ENCODE measurements around the gene ATP8B1.

Gene ATP8B1

DNA sequence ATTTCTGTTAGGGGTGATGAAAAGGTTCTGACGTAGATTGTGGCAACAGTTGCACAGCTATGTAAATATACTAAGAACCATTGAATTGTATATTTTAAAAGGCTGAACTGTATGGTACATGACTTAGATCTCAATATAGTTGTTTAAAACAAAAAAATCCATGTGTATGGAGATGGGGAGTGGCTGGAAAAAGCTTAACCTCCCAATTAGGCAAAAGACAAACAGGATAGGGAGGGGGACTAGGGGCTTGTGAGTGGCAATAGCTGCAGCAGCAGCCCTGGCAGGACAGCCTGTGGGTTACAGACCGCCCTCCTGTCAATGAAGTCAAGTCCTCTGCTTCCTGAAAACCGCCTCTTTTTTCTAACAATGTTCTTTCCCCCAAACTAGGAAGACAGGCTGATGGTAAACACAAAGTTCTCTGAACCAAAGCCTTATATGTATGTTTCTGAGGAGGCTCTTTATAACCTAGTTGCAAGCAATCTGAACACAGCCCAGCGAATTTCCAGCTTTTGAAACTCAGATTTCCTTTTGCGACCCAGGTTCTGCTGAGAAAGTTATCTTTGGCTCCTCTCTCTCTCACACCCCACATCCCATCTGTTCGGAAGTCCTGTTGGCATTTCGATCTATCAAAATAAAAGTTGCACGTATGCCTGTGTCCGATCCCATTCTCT is 10.3 kb downstream of the ATP8B1 start:
- no peak for DNase-seq (ENCODE audit: low read depth)

DNA sequence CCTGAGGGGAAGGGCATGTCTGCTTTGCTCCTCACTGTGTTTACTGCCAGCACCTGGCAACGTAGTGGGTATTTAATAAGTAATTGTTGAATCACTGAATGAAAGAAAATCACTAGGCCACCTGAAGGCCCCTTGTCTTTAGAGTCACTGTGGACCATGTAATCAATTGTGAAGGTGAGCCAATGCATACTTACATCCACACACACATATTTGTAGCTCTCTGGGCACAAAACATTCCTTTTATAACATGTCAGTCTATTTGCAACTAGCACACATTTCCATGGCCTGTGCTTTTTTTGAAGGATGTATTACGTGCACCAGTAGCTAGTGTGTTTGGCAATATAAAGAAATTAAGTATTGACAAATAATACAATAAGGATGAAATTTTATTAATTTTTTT is 11.2 kb downstream of the ATP8B1 start:
- no peak for DNase-seq (ENCODE audit: low read depth)

DNA sequence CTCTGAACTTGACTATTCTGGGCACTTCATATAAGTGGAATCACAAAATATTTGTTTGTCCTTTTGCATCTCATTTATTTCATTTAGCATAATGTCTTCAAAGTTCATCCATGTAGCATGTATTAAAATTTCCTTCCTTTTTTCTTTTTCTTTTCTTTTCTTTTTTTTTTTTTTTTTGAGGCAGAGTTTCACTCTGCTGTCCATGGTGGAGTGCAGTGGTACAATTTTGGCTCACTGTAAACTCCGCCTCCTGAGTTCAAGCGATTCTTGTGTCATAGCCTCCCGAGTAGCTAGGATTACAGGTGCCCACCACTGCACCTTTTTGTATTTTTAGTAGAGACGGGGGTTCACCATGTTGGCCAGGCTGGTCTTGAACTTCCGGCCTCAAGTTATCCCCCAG is 11.9 kb downstream of the ATP8B1 start:
- DNase-seq (ENCODE audit: low read depth), result no peak

DNA sequence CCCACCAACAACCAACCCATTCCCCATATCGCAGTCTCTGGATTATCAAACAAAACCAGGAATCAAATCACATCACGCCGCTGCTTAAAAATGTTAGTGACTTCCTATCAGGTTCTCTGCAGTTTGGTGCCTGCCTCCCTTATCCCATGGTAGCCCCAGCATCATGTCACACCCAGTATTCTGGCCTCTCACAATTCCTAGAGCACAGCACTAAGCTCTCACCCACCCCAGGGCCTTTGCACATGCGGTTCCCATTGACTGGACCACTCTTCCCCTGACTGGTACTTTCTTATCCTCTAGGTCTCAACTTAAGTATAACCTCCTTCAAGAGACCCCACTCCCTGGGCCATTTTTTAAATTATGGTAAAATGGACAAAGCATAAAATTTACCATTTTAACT is 12.8 kb downstream of the ATP8B1 start:
- no peak for DNase-seq (ENCODE audit: low read depth)

DNA sequence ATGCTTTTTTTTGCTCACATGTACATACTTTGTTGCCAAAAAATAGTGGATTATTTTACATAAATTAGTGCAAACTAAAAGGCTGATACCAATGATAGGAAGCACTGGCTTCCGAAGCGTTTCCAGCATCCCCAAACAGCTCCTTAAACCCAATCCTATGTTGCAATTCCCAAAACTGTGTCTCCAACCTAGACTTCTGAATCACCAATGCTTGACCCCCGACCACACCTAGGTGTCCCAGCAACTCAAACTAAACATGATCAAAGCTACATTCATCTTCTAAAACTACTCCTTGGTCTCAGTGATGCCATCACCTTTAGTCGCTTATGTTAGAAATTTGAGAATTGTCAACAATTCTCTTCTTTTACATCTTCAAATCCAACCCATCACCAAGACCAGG is 13.4 kb downstream of the ATP8B1 start:
- no peak for DNase-seq (ENCODE audit: low read depth)

DNA sequence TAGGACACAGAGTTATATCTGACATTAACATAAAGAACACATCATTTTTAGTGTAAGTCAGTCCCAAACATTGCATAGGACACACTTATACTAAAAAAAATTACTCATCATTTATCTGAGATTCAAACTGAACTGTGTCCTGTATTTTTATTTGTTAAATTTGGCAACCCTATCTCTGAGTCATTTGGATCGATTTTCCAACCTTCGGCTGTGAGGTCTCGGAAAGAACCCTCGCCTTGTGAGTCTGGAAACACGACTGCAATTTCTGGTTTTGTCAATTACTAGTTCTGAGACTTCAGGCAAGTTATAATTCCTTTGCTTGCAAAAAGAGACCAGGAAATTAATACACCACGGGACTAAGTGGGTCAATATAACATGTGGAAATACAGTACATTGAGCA is 14.0 kb downstream of the ATP8B1 start:
- peak; percentile 68 for DNase-seq (ENCODE audit: low read depth)

DNA sequence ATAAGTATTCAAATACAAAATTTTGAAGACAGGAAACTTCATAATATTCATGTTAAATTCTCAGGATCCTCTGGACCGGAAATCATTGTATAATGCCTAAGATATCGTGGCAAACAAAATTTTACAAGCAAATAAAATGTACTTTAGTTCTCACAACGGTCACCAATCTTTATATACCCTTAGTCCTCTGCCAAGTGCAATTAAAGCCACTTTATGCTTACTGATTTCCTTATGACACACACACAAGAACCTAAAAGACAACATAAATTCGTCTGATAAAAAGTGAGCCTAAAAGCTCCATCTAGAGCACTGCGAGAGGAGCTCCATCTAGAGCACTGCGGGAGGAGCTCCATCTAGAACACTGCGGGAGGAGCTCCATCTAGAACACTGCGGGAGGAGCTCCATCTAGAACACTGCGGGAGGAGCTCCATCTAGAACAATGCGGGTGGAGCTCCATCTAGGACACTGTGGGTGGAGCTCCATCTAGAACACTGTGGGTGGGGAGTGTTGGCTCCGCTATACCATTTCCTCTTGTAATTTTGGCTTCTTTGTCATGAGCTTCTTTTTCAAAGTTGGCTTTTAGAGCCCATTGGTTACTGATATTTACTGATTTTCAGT is 15.9 kb downstream of the ATP8B1 start:
- no peak for DNase-seq (ENCODE audit: low read depth)

DNA sequence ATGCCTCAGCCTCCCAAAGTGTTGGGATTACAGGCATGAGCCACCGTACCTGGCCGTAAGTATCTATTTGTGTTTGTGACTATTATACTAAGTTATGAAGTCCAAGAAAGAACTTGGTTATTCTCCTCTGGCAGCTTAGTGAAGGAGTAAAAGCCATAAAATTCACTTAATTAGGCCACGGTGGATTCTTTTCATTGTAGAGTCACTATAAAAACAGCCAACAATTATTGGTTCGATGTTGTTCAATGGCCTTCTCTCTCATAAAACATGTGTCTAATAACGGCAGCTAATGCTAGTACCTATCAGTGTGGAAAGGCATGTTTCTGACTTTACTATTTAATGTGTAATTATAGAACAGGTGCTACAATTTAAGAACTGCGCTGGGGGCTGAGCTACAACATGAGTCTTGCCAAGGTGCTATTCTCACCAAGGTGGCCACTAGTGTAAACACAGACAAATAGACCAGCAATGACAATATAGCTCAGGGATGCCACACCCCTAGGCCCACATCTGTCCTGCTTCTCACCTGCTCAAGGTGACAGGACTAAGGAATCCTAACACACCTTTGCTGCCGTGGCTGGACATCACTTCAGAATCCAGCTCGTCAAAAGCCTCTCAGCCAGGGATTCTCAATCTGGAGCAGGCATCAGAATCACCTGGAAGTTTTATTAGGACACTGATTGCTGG is 17.2 kb downstream of the ATP8B1 start:
- DNase-seq (ENCODE audit: low read depth), result peak; percentile 70

DNA sequence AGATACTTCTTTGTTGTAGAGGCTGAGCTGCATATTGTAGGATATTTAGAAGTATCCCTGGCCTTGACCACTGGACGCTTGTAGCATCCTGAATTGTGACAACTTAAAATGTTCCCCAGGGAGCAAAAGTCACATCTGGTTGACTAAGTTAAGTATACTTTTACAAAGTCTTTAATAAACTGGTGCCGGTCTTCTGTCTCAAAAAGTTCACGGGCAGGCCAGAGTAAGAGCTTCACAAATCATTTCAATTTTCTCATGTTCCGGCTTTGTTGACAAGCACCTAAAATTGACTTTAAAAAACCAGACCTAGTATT is 18.4 kb downstream of the ATP8B1 start:
- no peak for DNase-seq (ENCODE audit: low read depth)

DNA sequence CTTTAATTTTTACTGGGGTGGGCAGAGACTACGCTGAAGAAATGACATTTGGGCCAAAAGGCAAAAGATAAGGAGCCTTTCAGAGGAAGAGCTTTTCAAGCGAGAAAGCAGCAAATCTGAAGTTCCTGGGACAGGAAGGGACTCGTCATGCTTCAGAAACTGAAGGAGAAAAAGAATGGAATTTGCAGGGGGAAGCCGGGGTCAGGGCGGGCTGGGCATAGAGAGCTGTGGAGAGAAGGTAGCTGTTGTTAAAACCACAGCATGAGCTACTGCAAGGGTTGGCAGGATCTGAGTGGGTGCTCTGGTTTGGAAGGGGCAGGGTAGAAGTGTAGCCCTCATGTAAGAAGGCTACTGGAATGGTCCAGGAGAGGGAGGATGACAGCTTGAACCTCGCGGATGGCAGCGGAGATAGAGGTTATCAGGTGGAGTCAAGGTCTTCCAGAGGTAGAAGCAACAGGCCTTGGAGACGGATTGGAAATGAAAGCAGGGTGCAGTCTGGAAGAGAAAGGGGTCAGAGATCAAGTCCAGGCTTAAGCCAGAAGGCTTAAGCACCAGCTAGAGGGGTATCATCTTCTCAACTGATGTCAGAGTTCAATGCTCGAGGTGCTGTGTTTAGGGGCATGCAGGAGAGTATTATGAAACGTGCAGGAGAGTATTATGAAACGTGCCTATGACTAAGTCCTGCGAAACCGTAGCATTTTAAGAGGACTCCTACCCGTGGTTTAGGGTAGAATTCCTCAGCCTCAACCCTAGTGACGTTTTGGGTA is 18.9 kb downstream of the ATP8B1 start:
- peak; percentile 78 for DNase-seq (ENCODE audit: low read depth)

DNA sequence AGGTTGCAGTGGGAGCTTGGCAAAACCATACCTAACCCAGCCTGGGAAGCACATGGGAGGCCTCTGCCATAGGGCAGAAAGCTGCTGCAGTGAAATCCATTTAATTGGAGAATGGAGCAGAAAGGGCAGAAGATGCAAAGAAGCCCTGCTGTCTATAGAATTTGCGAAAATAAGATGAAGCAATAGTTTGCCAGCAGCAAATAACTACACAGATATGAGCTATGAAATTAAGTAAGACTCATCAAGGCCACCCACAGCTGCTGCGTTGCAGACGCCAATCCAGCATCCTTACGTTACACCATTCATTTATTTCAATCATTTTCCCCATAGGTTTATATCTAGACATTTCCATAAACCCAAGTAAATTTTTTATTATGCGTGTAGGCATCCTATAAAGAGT is 21.1 kb downstream of the ATP8B1 start:
- DNase-seq (ENCODE audit: low read depth), result no peak

DNA sequence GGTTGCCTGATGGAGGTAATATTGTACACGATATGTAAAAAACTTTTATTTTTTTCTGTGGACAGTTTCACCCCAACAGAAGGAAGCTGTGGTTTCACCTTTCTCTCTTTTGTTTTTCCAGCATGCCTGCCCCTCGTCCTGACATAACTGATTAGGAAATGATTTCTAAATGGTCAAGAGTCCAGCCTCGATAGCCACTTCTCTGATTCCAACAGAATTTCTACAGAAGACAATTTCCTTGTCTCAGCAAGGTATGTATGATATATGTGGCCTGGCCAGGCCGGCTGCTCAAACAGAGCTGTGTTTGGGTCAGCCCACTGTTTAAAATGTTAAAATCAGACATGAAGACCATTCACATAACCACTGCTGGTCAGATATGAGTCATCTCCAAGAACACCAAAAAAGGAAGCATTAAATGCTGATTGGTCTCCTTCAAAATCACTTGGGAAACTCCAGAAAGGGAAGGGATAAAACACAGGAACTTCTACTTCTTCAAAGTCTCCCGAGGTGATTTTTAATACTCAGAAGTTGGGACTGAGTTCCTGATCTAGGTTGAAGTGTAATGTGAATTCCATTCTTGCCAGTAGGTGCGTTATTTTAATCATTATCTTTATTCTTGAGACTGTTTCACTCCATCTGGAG is 22.3 kb downstream of the ATP8B1 start:
- peak; percentile 89 for DNase-seq (ENCODE audit: low read depth)

DNA sequence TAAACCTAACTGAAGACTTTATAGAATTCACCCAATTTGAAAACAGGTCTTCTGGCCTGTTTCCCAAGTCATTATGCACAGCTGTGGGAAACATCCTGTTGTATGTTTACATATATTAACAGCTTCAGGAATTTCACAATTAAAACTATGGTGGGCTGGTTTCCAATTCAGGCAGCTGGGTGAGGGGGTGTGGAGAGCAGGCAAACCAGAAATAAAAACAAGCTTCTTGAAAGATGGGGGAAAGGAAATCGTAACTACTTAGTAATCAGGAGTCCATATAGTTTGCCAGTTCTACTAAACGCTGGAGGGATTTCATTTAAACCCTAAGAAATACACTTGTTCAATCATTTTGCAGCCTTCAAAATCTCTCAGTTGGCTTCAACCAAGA is 22.8 kb downstream of the ATP8B1 start:
- DNase-seq (ENCODE audit: low read depth), result peak; percentile 58

DNA sequence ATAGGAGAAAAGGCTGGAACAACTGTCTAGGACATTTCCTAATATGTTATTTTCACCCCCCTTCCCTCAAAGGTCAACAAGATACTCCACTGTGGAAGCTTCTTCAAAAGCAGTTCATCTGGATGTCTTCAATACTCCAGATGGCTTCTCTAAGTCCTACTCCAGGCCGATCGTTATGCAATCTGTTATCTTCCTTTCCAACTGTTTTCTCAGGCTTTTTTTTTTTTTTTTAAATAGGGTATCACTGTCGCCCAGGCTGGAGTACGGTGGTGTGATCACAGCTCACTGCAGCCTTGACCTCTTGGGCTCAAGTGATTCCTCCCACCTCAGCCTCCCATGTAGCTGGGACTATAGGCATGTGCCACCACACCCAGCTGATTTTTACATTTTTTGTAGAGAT is 26.3 kb downstream of the ATP8B1 start:
- DNase-seq (ENCODE audit: low read depth), result peak; percentile 61

DNA sequence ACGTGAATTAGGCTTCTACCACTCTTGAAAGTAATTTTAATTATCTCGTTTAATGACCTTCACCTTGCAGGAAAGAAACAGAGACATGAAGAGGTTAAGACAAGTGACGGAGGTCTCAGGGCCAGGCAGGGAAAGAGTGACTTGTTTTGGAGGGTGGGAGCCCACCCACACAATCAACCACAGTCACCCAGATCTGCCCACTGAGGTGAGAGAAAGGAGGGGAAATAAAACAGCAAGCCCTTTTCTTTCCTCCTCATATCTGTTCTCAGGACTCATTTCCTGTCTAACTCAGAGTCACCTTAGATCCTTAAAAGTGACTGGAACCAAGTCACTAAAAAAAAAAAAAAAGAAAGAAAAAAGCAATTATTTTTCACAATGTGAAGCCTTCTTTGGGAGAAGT is 26.8 kb downstream of the ATP8B1 start:
- no peak for DNase-seq (ENCODE audit: low read depth)

DNA sequence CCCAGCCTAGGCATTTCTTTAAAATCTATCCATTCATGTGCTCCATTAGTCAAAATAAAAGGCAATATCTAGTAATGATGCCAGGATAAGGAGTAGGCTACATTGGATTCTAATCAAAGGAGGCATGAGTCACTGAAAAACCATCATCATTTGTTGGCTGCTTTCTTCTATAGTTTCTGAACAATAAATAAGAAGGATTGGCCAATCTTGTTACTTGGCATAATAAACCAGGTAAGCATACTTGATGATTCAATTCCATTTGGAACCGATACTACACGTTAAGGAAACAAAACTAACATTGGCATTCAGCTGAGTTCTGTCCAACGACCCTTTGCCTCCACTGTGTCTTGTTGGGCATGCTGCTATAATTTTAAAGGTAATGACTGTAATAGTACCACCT is 27.2 kb downstream of the ATP8B1 start:
- no peak for DNase-seq (ENCODE audit: low read depth)

DNA sequence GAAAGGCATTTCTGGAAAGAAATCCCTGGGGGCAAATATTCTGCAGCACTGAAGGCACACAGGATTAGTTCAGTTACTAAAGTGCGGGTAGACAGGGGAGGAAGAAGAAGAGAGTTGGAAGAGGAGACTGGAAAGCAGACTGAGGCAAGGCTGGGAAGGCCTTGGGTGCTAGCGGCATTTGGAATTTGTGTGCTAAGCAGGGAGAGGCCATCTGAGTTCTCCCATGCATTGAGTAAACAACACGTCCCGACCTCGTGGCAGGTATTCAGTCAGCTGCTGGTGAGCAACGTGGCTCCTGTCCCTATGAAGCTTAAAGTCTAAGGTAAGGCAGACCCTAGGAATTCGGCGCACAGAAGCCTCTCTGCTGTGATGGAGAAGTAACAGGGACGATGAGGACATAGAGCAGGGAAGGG is 30.7 kb downstream of the ATP8B1 start:
- no peak for DNase-seq (ENCODE audit: low read depth)

DNA sequence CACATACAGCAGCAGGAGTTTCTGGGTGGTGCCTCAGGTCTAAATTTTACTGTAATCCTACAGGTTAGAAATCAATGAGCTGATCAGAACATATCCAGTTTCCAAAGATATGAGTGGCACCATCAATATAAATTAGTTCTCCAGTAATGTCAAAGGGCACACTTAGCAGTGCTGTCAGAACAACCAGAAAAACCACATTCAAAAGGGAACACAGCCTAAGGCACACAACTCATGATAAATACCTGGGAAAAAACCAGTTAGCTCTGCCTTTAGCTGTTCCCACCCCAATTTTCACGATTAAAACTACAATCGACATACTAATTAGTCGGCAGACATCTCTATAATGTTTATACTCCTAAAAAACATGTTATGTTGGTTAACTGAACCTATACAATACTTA is 31.5 kb downstream of the ATP8B1 start:
- DNase-seq (ENCODE audit: low read depth), result no peak

DNA sequence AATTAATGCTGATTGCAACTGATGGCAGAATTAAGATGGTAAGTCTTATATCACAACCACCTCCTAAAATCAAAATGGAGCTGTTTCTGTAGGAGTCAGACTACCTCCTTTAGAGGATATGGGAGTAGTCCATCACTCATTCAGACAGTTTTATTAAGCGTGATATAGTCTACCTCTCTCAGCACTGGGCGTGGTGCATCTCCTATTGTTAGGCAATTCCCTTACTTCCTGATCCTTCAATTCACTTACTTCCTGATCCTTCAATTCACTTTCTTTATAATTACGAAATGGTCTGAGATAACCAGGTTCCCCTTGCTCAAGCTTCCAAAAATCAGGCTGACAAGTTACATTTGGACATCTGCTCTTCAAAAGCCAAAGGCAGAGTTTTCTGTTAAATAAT is 31.9 kb downstream of the ATP8B1 start:
- no peak for DNase-seq (ENCODE audit: low read depth)

DNA sequence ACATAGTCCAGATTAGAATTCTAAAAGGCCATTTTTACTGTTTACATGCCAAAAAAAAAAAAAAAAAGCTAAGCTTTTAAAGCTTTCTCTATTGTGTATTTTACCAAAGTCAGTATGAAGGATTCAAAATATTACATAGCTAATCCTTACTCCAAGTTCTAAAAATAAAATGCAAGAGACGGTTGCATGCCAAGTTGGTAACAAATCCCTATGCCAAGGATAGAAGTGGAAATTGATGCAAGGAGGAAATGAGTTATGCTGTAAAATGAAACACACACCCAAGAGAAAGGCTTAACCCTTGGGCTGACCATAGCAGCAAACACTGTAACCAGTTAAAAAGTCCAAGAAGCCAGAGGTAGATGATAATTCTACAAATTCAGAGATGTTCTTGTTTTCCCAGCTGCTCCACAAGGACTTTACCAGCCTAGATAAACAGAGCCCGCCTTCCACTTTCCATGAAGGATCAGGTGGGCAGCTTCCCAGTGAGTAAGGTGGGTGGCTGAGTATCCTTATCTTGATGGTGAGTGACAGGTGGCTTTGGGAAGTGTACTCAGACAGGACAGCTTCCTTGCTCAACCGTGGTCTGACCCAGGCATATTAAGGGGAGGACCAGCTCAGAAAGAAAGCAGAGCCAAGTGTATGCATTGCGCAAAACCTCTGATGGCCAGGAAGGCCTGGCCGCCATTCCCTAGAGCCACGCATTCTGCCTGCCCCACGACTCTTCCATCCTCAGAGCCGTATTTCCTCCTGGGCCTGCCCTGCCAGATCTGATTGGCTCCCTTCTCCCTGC is 34.4 kb downstream of the ATP8B1 start:
- peak; percentile 87 for DNase-seq (ENCODE audit: low read depth)

DNA sequence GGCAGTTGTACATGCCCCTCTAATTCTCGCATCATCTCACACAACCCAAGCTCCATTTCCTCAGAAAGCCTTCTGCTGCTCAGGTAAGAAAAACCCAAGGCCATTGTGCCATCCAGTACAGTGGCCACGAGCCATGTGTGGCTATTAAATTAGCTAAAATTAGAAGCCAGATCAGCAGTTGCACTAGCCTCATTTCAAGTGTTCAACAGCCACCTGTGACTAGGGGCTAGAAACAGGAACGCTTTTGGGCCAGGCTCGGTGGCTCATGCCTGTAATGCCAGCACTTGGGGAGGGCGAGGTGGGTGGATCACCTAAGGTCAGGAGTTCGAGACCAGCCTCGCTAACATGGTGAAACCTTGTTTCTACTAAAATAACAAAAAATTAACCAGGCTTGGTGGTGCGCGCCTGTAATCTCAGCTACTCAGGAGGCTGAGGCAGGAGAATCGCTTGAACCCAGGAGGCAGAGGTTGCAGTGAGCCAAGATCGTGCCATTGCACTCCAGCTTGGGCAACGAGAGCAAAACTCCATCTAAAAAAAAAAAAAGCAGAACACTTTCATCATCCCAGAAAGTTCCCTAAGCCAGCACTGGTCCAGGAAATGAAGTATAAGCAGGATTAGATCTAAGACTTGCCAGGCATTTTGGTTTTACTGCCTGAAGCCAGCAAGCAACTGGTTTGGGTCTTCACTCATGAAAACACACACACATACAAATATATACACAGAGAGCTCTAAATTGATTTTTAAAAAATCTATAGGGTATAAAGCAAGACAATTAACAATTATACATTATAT is 35.7 kb downstream of the ATP8B1 start:
- no peak for DNase-seq (ENCODE audit: low read depth)
